Stimulated activated naive B cell treated with anti-CD40 and anti-IgM and Interleukin-4, amounts not matched to agents 10 μg/mL and 1 μg/mL and 100 μg/mL, for 72 hours (primary cell): Measurements from ENCODE around the gene MLKL.
A peak's percentile ranks its signal among the peaks of the same experiment; 100 is the strongest.
"Not testable (repeated sequence)": the region's sequence is repeated elsewhere in the genome, so short reads cannot be mapped to it uniquely, and the experiment has no call there.

Experiments used
- ATAC-seq, 2 donors: fragments of 150-1000 bp; cut with Tn5 transposase; replicated peaks; 2 replicates each; pipeline ENCODE4 v1.10.0; 2021; ENCODE audit warnings: moderate library complexity in 1 of 2
- DNase-seq: peaks from one replicate; pipeline ENCODE4 v3.0.0; 2021
- H3K27ac Mint-ChIP-seq: one replicate; pipeline ENCODE4 v1.8.0; 2022; ENCODE audit warnings: mild to moderate bottlenecking, mixed read lengths
- H3K27me3 Mint-ChIP-seq, 2 donors: one replicate each; pipeline ENCODE4 v1.8.0; 2022; ENCODE audit warnings: mixed read lengths in 2 of 2
- H3K36me3 Mint-ChIP-seq, 2 donors: one replicate each; pipeline ENCODE4 v1.8.0; 2022; ENCODE audit warnings: mixed read lengths in 2 of 2, mild to moderate bottlenecking in 1 of 2
- H3K4me1 Mint-ChIP-seq, 2 donors: one replicate each; pipeline ENCODE4 v1.8.0; 2022; ENCODE audit warnings: mixed read lengths in 2 of 2, mild to moderate bottlenecking in 1 of 2
- H3K4me3 Mint-ChIP-seq, 2 donors: one replicate each; pipeline ENCODE4 v1.8.0; 2022; ENCODE audit warnings: mild to moderate bottlenecking in 2 of 2, mixed read lengths in 2 of 2, moderate library complexity in 1 of 2
- H3K9me3 Mint-ChIP-seq, 2 donors: one replicate each; pipeline ENCODE4 v1.8.0; 2022; ENCODE audit warnings: mixed read lengths in 2 of 2, mild to moderate bottlenecking in 1 of 2

Gene MLKL

GRCh38 chr16:74660383-74660782 is 40.3 kb downstream of the MLKL start:
- no peak overlapping the region for H3K4me3 Mint-ChIP-seq
- no peak overlapping the region for H3K27ac Mint-ChIP-seq

GRCh38 chr16:74659041-74659440 is 41.6 kb downstream of the MLKL start:
- Mint-ChIP-seq H3K9me3 (no peaks in the 10 kb centered on the region), H3K27ac (no peak overlapping the region), H3K36me3 (peaks cover 50 to 63% of the 10 kb centered on the region in 2 donors), H3K4me1 (peaks cover 37 to 74% of the 10 kb centered on the region in 2 donors), H3K27me3 (no peaks in the 10 kb centered on the region), H3K4me3 (no peak overlapping the region)
- ATAC-seq (no peak), DNase-seq (no peak)

More at GRCh38 chr16:74660383-74660782, 40.3 kb downstream of the MLKL start:
- ATAC-seq: no peak
- Mint-ChIP-seq H3K9me3 (no peaks in the 10 kb centered on the region), H3K27me3 (no peaks in the 10 kb centered on the region), H3K36me3 (peaks cover 54 to 70% of the 10 kb centered on the region in 2 donors), H3K4me1 (peaks cover 38 to 67% of the 10 kb centered on the region in 2 donors)
- DNase-seq: no peak

- H3K9me3 Mint-ChIP-seq: no peaks in the 10 kb centered on the region
- H3K27ac Mint-ChIP-seq: no peak overlapping the region
- peak overlapping the region in 1 of 2 donors; percentile 16 for H3K4me3 Mint-ChIP-seq
- peaks cover 38 to 73% of the 10 kb centered on the region in 2 donors for H3K4me1 Mint-ChIP-seq
- no peak for DNase-seq
- H3K27me3 Mint-ChIP-seq: no peaks in the 10 kb centered on the region
- H3K36me3 Mint-ChIP-seq: peaks cover 51 to 60% of the 10 kb centered on the region in 2 donors
- ATAC-seq: no peak
Measured at GRCh38 chr16:74657870-74658642, 42.6 kb downstream of the MLKL start.

- Mint-ChIP-seq H3K27me3 (no peaks in the 10 kb centered on the region), H3K27ac (no peak overlapping the region), H3K9me3 (no peaks in the 10 kb centered on the region), H3K4me1 (peaks cover 32 to 61% of the 10 kb centered on the region in 2 donors), H3K36me3 (peaks cover 39 to 51% of the 10 kb centered on the region in 2 donors), H3K4me3 (no peak overlapping the region)
- ATAC-seq: no peak
- DNase-seq: no peak
Measured at GRCh38 chr16:74654536-74655050, 46.1 kb downstream of the MLKL start.

GRCh38 chr16:74652883-74653282 is 47.8 kb downstream of the MLKL start:
- Mint-ChIP-seq H3K4me1 (peaks cover 19 to 43% of the 10 kb centered on the region in 2 donors), H3K36me3 (peaks cover 28 to 41% of the 10 kb centered on the region in 2 donors), H3K27ac (peak overlapping the region; percentile 44)
- H3K9me3 Mint-ChIP-seq, DNase-seq, ATAC-seq, H3K27me3 Mint-ChIP-seq, H3K4me3 Mint-ChIP-seq: not testable (repeated sequence)

GRCh38 chr16:74652249-74652648 is 48.4 kb downstream of the MLKL start:
- H3K36me3 Mint-ChIP-seq: peaks cover 28 to 43% of the 10 kb centered on the region in 2 donors
- peaks cover 18 to 38% of the 10 kb centered on the region in 2 donors for H3K4me1 Mint-ChIP-seq
- H3K27ac Mint-ChIP-seq: no peak overlapping the region
- no peak overlapping the region for H3K4me3 Mint-ChIP-seq
- H3K27me3 Mint-ChIP-seq: no peaks in the 10 kb centered on the region
- DNase-seq (no peak), ATAC-seq (no peak)
- no peaks in the 10 kb centered on the region for H3K9me3 Mint-ChIP-seq

- H3K4me3 Mint-ChIP-seq: no peak overlapping the region
- H3K4me1 Mint-ChIP-seq: peaks cover 18 to 38% of the 10 kb centered on the region in 2 donors
- DNase-seq (no peak), ATAC-seq (no peak)
- H3K36me3 Mint-ChIP-seq: peaks cover 27 to 44% of the 10 kb centered on the region in 2 donors
- no peaks in the 10 kb centered on the region for H3K9me3 Mint-ChIP-seq
- H3K27me3 Mint-ChIP-seq: no peaks in the 10 kb centered on the region
- peak overlapping the region; percentile 75 for H3K27ac Mint-ChIP-seq
Measured at GRCh38 chr16:74651841-74652240, 48.8 kb downstream of the MLKL start.

GRCh38 chr16:74650966-74651567 is 49.6 kb downstream of the MLKL start:
- Mint-ChIP-seq H3K36me3 (peaks cover 27 to 46% of the 10 kb centered on the region in 2 donors), H3K4me1 (peaks cover 18 to 38% of the 10 kb centered on the region in 2 donors), H3K4me3 (no peak overlapping the region), H3K9me3 (no peaks in the 10 kb centered on the region), H3K27me3 (no peaks in the 10 kb centered on the region), H3K27ac (no peak overlapping the region)
- ATAC-seq: no peak
- no peak for DNase-seq

- peaks cover 23 to 41% of the 10 kb centered on the region in 2 donors for H3K36me3 Mint-ChIP-seq
- DNase-seq: no peak
Measured at GRCh38 chr16:74649839-74650504, 50.7 kb downstream of the MLKL start.

GRCh38 chr16:74641969-74642368 is 58.7 kb downstream of the MLKL start:
- H3K4me3 Mint-ChIP-seq: no peak overlapping the region
- no peak overlapping the region for H3K27ac Mint-ChIP-seq
- H3K9me3 Mint-ChIP-seq: no peaks in the 10 kb centered on the region
- no peak for DNase-seq
- peaks cover 20 to 36% of the 10 kb centered on the region in 2 donors for H3K36me3 Mint-ChIP-seq
- H3K27me3 Mint-ChIP-seq: no peaks in the 10 kb centered on the region
- peaks cover 0 to 3% of the 10 kb centered on the region in 2 donors for H3K4me1 Mint-ChIP-seq
- no peak for ATAC-seq

More at GRCh38 chr16:74649839-74650504, 50.7 kb downstream of the MLKL start:
- H3K27me3 Mint-ChIP-seq: no peaks in the 10 kb centered on the region
- H3K4me3 Mint-ChIP-seq: no peak overlapping the region
- no peak for ATAC-seq
- peaks cover 14 to 29% of the 10 kb centered on the region in 2 donors for H3K4me1 Mint-ChIP-seq
- H3K27ac Mint-ChIP-seq: no peak overlapping the region
- no peaks in the 10 kb centered on the region for H3K9me3 Mint-ChIP-seq

- Mint-ChIP-seq H3K27me3 (no peaks in the 10 kb centered on the region), H3K4me1 (no peaks in the 10 kb centered on the region), H3K9me3 (no peaks in the 10 kb centered on the region), H3K4me3 (no peak overlapping the region), H3K36me3 (peaks cover 17 to 29% of the 10 kb centered on the region in 2 donors), H3K27ac (peak overlapping the region; percentile 44)
- ATAC-seq: no peak
- DNase-seq: no peak
Measured at GRCh38 chr16:74637742-74638453, 62.8 kb downstream of the MLKL start.

GRCh38 chr16:74635303-74635702 is 65.4 kb downstream of the MLKL start:
- DNase-seq (no peak), ATAC-seq (no peak)
- no peaks in the 10 kb centered on the region for H3K4me1 Mint-ChIP-seq
- H3K9me3 Mint-ChIP-seq: no peaks in the 10 kb centered on the region
- H3K36me3 Mint-ChIP-seq: peaks cover 19 to 32% of the 10 kb centered on the region in 2 donors
- no peak overlapping the region for H3K27ac Mint-ChIP-seq
- no peaks in the 10 kb centered on the region for H3K27me3 Mint-ChIP-seq
- no peak overlapping the region for H3K4me3 Mint-ChIP-seq

GRCh38 chr16:74633686-74634085 is 67.0 kb downstream of the MLKL start:
- Mint-ChIP-seq H3K4me3 (no peak overlapping the region), H3K9me3 (no peaks in the 10 kb centered on the region), H3K36me3 (peaks cover 31 to 44% of the 10 kb centered on the region in 2 donors), H3K4me1 (peaks cover 6 to 15% of the 10 kb centered on the region in 2 donors), H3K27ac (no peak overlapping the region), H3K27me3 (no peaks in the 10 kb centered on the region)
- DNase-seq (no peak), ATAC-seq (no peak)
